H1 (cell line): ENCODE data around the gene OR51G2. TPM values are rescaled to one million over a fixed set of nuclear protein-coding genes. Genes with fewer than 3 reads are reported as not detected.

ENCODE experiments used
- CTCF ChIA-PET: fragments of 300-600 bp; sonication (Branson Sonifier 250); formaldehyde crosslinking; loops from one replicate; lab custom pipeline; 2021; ENCODE audit not compliant: partially characterized antibody; lab: Charles Lee
- POLR2A ChIA-PET: fragments of 300-600 bp; sonication (Branson Sonifier 250); formaldehyde crosslinking; loops from one replicate; lab custom pipeline; 2021; ENCODE audit warnings: inconsistent platforms; ENCODE audit not compliant: partially characterized antibody; lab: Charles Lee
- DNase-seq, 2 experiments: peaks; one replicate each; pipeline versions ENCODE4 v3.0.0 to v3.0.0-alpha.2; 2010 to 2022; ENCODE audit warnings: low spot score in 2 of 2, low read depth in 1 of 2, mixed read lengths in 1 of 2
- FAIRE-seq: peaks from 2 replicates; lab custom pipeline; 2011; peaks lifted over from hg19 to GRCh38; lab: Jason Lieb, UNC
- H2AFZ ChIP-seq: 2 replicates; pipeline ENCODE4 v1.8.1; 2012; ENCODE audit warnings: low read length, inconsistent platforms
- H2AK5ac ChIP-seq: 2 replicates; pipeline ENCODE4 v1.6.1; 2013; ENCODE audit warnings: low read depth, low read length
- H2BK120ac ChIP-seq: replicated peaks from 2 replicates; pipeline ENCODE3; 2013; ENCODE audit warnings: low read depth, low read length, inconsistent platforms
- H2BK12ac ChIP-seq: 2 replicates; pipeline ENCODE4 v1.6.1; 2013; ENCODE audit warnings: low read depth, low read length
- H2BK15ac ChIP-seq: 2 replicates; pipeline ENCODE4 v1.6.1; 2013; ENCODE audit warnings: low read length
- H2BK20ac ChIP-seq: 2 replicates; pipeline ENCODE4 v1.6.1; 2013; ENCODE audit warnings: low read length
- H2BK5ac ChIP-seq: 2 replicates; pipeline ENCODE4 v1.6.1; 2013; ENCODE audit warnings: low read depth, low read length
- H3K14ac ChIP-seq: 2 replicates; pipeline ENCODE4 v1.6.1; 2013; ENCODE audit warnings: inconsistent platforms; ENCODE audit not compliant: insufficient read length
- H3K18ac ChIP-seq: 2 replicates; pipeline ENCODE4 v1.6.1; 2013; ENCODE audit warnings: low read length; ENCODE audit errors: extremely low read depth
- H3K23ac ChIP-seq: 2 replicates; pipeline ENCODE4 v1.6.1; 2013; ENCODE audit warnings: inconsistent platforms; ENCODE audit not compliant: insufficient read length
- H3K23me2 ChIP-seq: 2 replicates; pipeline ENCODE4 v1.6.1; 2013; ENCODE audit warnings: low read depth, low read length
- H3K27ac ChIP-seq: 2 replicates; pipeline ENCODE4 v1.6.1; 2011; ENCODE audit warnings: low read depth, low read length, inconsistent platforms
- H3K27me3 ChIP-seq, 4 experiments: replicated peaks in 1 of 4; 1 replicate in 1 of 4; 2 replicates in 3 of 4; pipeline versions ENCODE4 v1.6.1 to v1.8.1; 2011 to 2013; ENCODE audit warnings: low read length in 3 of 4, mild to moderate bottlenecking in 3 of 4, inconsistent platforms in 2 of 4, mixed read lengths in 2 of 4, moderate library complexity in 1 of 4; ENCODE audit not compliant: control insufficient read depth in 3 of 4, insufficient read depth in 3 of 4; ENCODE audit errors: extremely low read depth in 1 of 4
- H3K36me3 ChIP-seq, 4 experiments: 2 replicates each; pipeline versions ENCODE4 v1.6.1 to v1.8.1; 2011 to 2013; ENCODE audit warnings: mild to moderate bottlenecking in 4 of 4, low read length in 3 of 4, moderate library complexity in 2 of 4, control low read depth in 1 of 4, inconsistent platforms in 1 of 4; ENCODE audit not compliant: insufficient read depth in 4 of 4, control insufficient read depth in 2 of 4
- H3K4ac ChIP-seq: replicated peaks from 2 replicates; pipeline ENCODE3; 2013; ENCODE audit warnings: low read length, low read depth, mixed read lengths, inconsistent platforms; ENCODE audit not compliant: insufficient read length
- H3K4me1 ChIP-seq, 4 experiments: replicated peaks in 1 of 4; 1 replicate in 1 of 4; 2 replicates in 3 of 4; pipeline versions ENCODE4 v1.6.1 to v1.8.1; 2011 to 2013; ENCODE audit warnings: low read length in 3 of 4, inconsistent platforms in 2 of 4, mixed read lengths in 1 of 4; ENCODE audit not compliant: insufficient read depth in 4 of 4, control insufficient read depth in 3 of 4
- H3K4me2 ChIP-seq, 2 experiments: 2 replicates each; pipeline versions ENCODE4 v1.6.1 to v1.8.1; 2011 to 2013; ENCODE audit warnings: low read depth in 2 of 2, low read length in 2 of 2, control low read depth in 1 of 2, inconsistent platforms in 1 of 2, mild to moderate bottlenecking in 1 of 2; ENCODE audit not compliant: insufficient read depth in 1 of 2
- H3K4me3 ChIP-seq, 4 experiments: fragments of 200-600, 300-600 bp in 1 of 4; sonication (generic), shearing (Covaris generic), sonication (Bioruptor Twin) in 1 of 4; 2 replicates each; pipeline versions ENCODE4 v1.5.1 to v1.8.1; 2011 to 2016; ENCODE audit warnings: low read length in 4 of 4, low read depth in 3 of 4, control low read depth in 2 of 4, inconsistent platforms in 2 of 4, mild to moderate bottlenecking in 2 of 4, mixed read lengths in 1 of 4, moderate library complexity in 1 of 4; ENCODE audit not compliant: insufficient read depth in 2 of 4; ENCODE audit errors: extremely low read depth in 1 of 4
- H3K56ac ChIP-seq: replicated peaks from 2 replicates; pipeline ENCODE3; 2013; ENCODE audit warnings: low read depth, mild to moderate bottlenecking, mixed read lengths, low read length, inconsistent platforms; ENCODE audit not compliant: insufficient read length
- H3K79me1 ChIP-seq: 2 replicates; pipeline ENCODE4 v1.6.1; 2013; ENCODE audit warnings: low read depth, low read length, control low read depth
- H3K79me2 ChIP-seq, 2 experiments: 2 replicates each; pipeline versions ENCODE4 v1.6.1 to v1.8.1; 2012 to 2013; ENCODE audit warnings: low read length in 2 of 2, mild to moderate bottlenecking in 2 of 2, inconsistent platforms in 1 of 2; ENCODE audit not compliant: insufficient read depth in 2 of 2, control insufficient read depth in 1 of 2
- H3K9ac ChIP-seq, 4 experiments: replicated peaks in 1 of 4; 1 replicate in 1 of 4; 2 replicates in 3 of 4; pipeline versions ENCODE4 v1.6.1 to v1.8.1; 2011 to 2013; ENCODE audit warnings: low read depth in 3 of 4, low read length in 3 of 4, control low read depth in 2 of 4, mild to moderate bottlenecking in 2 of 4, moderate library complexity in 2 of 4, inconsistent platforms in 1 of 4; ENCODE audit errors: extremely low read depth in 1 of 4
- H3K9me3 ChIP-seq, 2 experiments: 2 replicates each; pipeline versions ENCODE4 v1.6.1 to v1.8.1; 2012 to 2013; ENCODE audit warnings: mild to moderate bottlenecking in 2 of 2, moderate library complexity in 2 of 2, control low read depth in 1 of 2, inconsistent platforms in 1 of 2, low read depth in 1 of 2, low read length in 1 of 2, mixed read lengths in 1 of 2; ENCODE audit not compliant: insufficient read depth in 2 of 2
- H4K20me1 ChIP-seq, 2 experiments: replicated peaks in 1 of 2; 2 replicates each; pipeline versions ENCODE3 to v1.8.1; 2011 to 2013; ENCODE audit warnings: inconsistent platforms in 2 of 2, low read length in 2 of 2, mild to moderate bottlenecking in 1 of 2; ENCODE audit not compliant: insufficient read depth in 2 of 2, control insufficient read depth in 1 of 2
- H4K5ac ChIP-seq: 2 replicates; pipeline ENCODE4 v1.6.1; 2013; ENCODE audit warnings: low read length, low read depth, mixed read lengths, inconsistent platforms; ENCODE audit not compliant: insufficient read length
- H4K8ac ChIP-seq: 2 replicates; pipeline ENCODE4 v1.8.0; 2013; ENCODE audit warnings: mild to moderate bottlenecking, moderate library complexity, low read length, inconsistent platforms; ENCODE audit not compliant: insufficient read depth; ENCODE audit errors: extremely low read depth
- H4K91ac ChIP-seq: replicated peaks from 2 replicates; pipeline ENCODE3; 2013; ENCODE audit warnings: low read length, mixed read lengths, inconsistent platforms; ENCODE audit not compliant: insufficient read length
- CBX5 ChIP-seq: fragments of 300-800, 300-1000 bp; sonication (generic); IDR thresholded peaks from 2 replicates; pipeline ENCODE4 v1.7.1; 2016; ENCODE audit warnings: antibody characterized with exemption, low read length, low read depth
- CHD1 ChIP-seq: IDR thresholded peaks from 2 replicates; pipeline ENCODE4 v1.6.1; 2012; ENCODE audit warnings: low read depth, low read length, improper control_type of control experiment
- GTF2F1 ChIP-seq: IDR thresholded peaks from 2 replicates; pipeline ENCODE4 v1.6.1; 2012; ENCODE audit warnings: low read depth, low read length, improper control_type of control experiment, borderline replicate concordance
- KDM4A ChIP-seq: IDR thresholded peaks from one replicate; pipeline ENCODE4 v1.7.1; 2012; ENCODE audit warnings: low read depth, mild to moderate bottlenecking, moderate library complexity, low read length, inconsistent platforms; ENCODE audit not compliant: severe bottlenecking
- KDM5A ChIP-seq: fragments of 200-600 bp; IDR thresholded peaks from 2 replicates; pipeline ENCODE4 v1.7.1; 2012; ENCODE audit warnings: mild to moderate bottlenecking, low read length, inconsistent platforms, mixed read lengths
- POLR2AphosphoS5 ChIP-seq: IDR thresholded peaks from 2 replicates; pipeline ENCODE4 v1.6.1; 2011; ENCODE audit warnings: low read depth, low read length
- SIN3A ChIP-seq, 2 experiments: IDR thresholded peaks in 1 of 2; conservative IDR thresholded peaks in 1 of 2; 2 replicates each; pipeline ENCODE4 v1.6.1; 2011 to 2012; ENCODE audit warnings: low read length in 2 of 2, improper control_type of control experiment in 1 of 2, low read depth in 1 of 2, mild to moderate bottlenecking in 1 of 2
- SIX5 ChIP-seq: IDR thresholded peaks from 2 replicates; pipeline ENCODE4 v1.6.1; 2011; ENCODE audit warnings: mild to moderate bottlenecking, low read depth, low read length
- SRF ChIP-seq: IDR thresholded peaks from 2 replicates; pipeline ENCODE4 v1.6.1; 2011; ENCODE audit warnings: mild to moderate bottlenecking, low read depth, low read length, moderate library complexity
- TBP ChIP-seq: IDR thresholded peaks from 2 replicates; pipeline ENCODE4 v1.6.1; 2011; ENCODE audit warnings: low read depth, low read length, improper control_type of control experiment
- USF2 ChIP-seq: IDR thresholded peaks from 2 replicates; pipeline ENCODE4 v1.6.1; 2011; ENCODE audit warnings: low read length, improper control_type of control experiment
- WGBS, 2 experiments: shearing (Covaris generic) in 1 of 2; methylation state at CpG; one replicate each; pipeline versions ENCODE4 v1.1.6 to v1.1.7; 2013 to 2015; ENCODE audit warnings: low lambda C conversion rate in 2 of 2, mixed read lengths in 2 of 2, inconsistent platforms in 1 of 2, low coverage in 1 of 2, missing lambda C conversion rate in 1 of 2; ENCODE audit not compliant: insufficient replicate concordance in 2 of 2, insufficient coverage in 1 of 2, insufficient read length in 1 of 2; ENCODE audit errors: extremely low coverage in 1 of 2, missing lambda C conversion rate in 1 of 2; 5-methylcytosine and 5-hydroxymethylcytosine counted together
- polyA plus RNA-seq, 7 experiments: library from polyadenylated mRNA; depleted of rRNA in 3 of 7; stranded (reverse) in 5 of 7; unstranded in 2 of 7; fragments of >200 nt in 5 of 7; fragments of 200-250 nt in 2 of 7; gene quantifications; 1 replicate in 5 of 7; 2 replicates in 1 of 7; 4 replicates in 1 of 7; pipeline versions ENCODE4 v1.2.1 to v1.2.3, GENCODE V29; 2011 to 2013; ENCODE audit warnings: missing spikeins in 2 of 7, mixed read lengths in 2 of 7
- total RNA-seq: library from RNA; stranded (reverse); fragmentation: NEBNext Ultra II Directional; extraction: Animal tissue kit (Norgen Biotek cat#: 25700); gene quantifications from 2 replicates; pipeline ENCODE4 v1.2.1, GENCODE V29; 2021

OR51G2 gene
- total and polyA plus RNA-seq, 2 of the 8 experiments (the other 6 are each of a cell fraction or from before 2014, with no cell fraction given) = not detected

GRCh38 chr11:4924239-4924638 is 5.1 kb upstream of the OR51G2 start, which contains the start of gene OR51G1:
OR51G1 (minus strand) TSS chr11:4924339; CDS start chr11:4924339, 0 bp downstream.
- Histone ChIP-seq H3K36me3 (no peaks in the 10 kb centered on the region), H3K18ac (no peak within 1 kb of the TSS), H2BK15ac (no peak within 1 kb of the TSS), H2AFZ (no peak within 1 kb of the TSS), H3K14ac (no peak within 1 kb of the TSS), H3K9ac (no peak within 1 kb of the TSS), H3K27ac (no peak within 1 kb of the TSS), H3K9me3 (no peaks in the 10 kb centered on the region), H2AK5ac (no peak within 1 kb of the TSS), H2BK5ac (no peak within 1 kb of the TSS), H2BK120ac (no peak within 1 kb of the TSS), H4K8ac (no peak within 1 kb of the TSS), H3K79me1 (no peaks in the 10 kb centered on the region), H2BK20ac (no peak within 1 kb of the TSS), H3K27me3 (no peaks in the 10 kb centered on the region), H3K4me3 (no peak within 1 kb of the TSS), H3K79me2 (no peaks in the 10 kb centered on the region), H4K91ac (no peak within 1 kb of the TSS), H4K5ac (no peak within 1 kb of the TSS), H3K4me2 (no peak within 1 kb of the TSS), H3K23me2 (no peaks in the 10 kb centered on the region), H2BK12ac (no peak within 1 kb of the TSS), H3K4me1 (no peaks in the 10 kb centered on the region)
- POLR2A ChIA-PET = no interaction called here
- CTCF ChIA-PET = no interaction called here
- 92% methylated on average over 1 of the region's 1 CpG; no CpG with 5 or more reads in 1 of the 2 experiments for WGBS, 2 experiments
- FAIRE-seq (no peak), DNase-seq (no peak)
- TF ChIP-seq POLR2AphosphoS5 (no peak), SIX5 (no peak), SRF (no peak), GTF2F1 (no peak), USF2 (no peak), CHD1 (no peak), SIN3A (conservative IDR thresholded peaks at IDR 0.05 in 1 of 2, IDR thresholded peaks at IDR 0.05 in 1 of 2; ENCODE audit: low read depth in 1 of 2, low read length in 2 of 2) (no peak), TBP (no peak), KDM4A (no peak), KDM5A (no peak), CBX5 (no peak)
- TF ChIP-seq, all 59 proteins: peak for 0
- Histone ChIP-seq H3K23ac (no peak within 1 kb of the TSS), H3K4ac (no peak within 1 kb of the TSS), H4K20me1 (peaks cover 0 to 1% of the 10 kb centered on the region in 2 experiments), H3K56ac (no peak within 1 kb of the TSS)
